HG03571 (cell line): ENCODE results near the gene SLC10A4.
"Not testable (repeated sequence)": the region's sequence is repeated elsewhere in the genome, so short reads cannot be mapped to it uniquely, and the experiment has no call there.

Experiments used
- ATAC-seq: cut with Tn5 transposase; IDR thresholded peaks from one replicate; pipeline ENCODE4 v1.9.1; 2021; ENCODE audit not compliant: unreplicated experiment

SLC10A4 gene

DNA sequence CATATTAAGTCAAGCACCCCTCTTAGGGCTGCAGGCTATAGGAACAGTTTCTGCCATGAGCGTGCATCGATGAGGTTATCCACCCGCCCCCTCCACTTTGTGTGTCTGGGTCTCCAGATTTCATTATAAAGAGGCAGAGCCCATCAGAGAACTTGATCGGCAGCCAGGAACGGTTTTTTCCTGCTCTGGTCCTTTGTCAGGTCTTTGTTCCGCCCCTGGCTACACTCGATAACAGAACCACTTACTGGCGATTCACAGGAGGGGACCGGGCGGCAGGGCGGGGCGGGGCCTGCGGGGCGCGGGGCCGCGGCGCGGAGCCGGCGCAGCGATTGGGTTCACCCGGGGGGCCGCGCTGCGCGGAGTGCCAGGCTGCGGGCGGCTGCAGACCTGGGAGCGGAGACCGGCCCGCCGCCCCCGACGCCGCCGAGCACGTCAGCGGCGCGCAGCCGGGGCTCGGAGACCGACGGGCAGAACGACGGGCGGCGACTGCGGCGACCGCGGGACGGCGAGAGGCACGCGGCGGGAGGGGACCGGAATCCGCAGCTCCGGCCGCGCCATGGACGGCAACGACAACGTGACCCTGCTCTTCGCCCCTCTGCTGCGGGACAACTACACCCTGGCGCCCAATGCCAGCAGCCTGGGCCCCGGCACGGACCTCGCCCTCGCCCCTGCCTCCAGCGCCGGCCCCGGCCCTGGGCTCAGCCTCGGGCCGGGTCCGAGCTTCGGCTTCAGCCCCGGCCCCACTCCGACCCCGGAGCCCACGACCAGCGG lies at the start of gene SLC10A4:
Gene SLC10A4, plus strand, starts transcription at position 338 of the 771 bp plus-strand sequence. Its CDS starts 219 bp downstream, at position 557.
- no peak for ATAC-seq

DNA sequence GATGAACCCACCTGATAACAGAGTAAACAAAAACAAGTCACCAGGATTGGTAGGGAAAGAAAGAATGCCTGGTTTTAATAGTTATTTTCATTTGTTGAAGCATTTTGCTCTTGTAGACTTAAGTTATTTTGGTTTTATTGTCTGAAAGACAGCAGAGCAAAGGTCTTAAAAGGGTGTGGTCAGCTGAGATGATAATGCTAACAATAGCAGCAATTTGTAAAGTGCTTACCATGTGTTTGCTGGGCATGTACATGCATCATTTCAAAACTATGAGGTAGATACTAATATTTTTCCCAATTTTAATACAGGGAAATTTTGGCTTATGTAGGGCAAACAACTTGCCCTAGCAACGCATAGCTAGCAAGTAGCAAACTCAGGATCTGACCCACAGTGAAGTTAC lies 46.8 kb upstream of the SLC10A4 start:
- no peak for ATAC-seq

DNA sequence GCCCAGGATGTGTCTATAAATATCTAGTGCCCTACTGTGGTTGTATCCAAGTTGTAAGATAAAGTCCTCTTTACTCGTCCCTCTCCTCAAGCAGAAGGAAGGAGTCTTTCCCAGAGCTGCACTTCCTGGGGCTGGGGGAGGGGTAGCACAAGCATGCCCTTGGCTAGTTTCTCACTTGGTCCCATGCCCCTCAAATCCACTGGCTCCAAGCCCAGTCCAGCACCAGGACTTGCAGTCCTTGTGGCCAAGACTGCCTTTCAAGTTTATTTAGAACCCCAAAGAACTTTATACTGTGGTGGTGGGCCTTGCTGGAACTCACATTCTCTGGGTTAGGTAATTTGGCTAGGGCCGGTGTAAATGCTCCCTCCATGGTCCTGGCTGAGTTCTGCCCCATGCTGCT lies 43.2 kb upstream of the SLC10A4 start:
- ATAC-seq, result no peak

- ATAC-seq, result not testable (repeated sequence)
These were observed 42.2 kb upstream of the SLC10A4 start for GRCh38 chr4:48440914-48441313.

DNA sequence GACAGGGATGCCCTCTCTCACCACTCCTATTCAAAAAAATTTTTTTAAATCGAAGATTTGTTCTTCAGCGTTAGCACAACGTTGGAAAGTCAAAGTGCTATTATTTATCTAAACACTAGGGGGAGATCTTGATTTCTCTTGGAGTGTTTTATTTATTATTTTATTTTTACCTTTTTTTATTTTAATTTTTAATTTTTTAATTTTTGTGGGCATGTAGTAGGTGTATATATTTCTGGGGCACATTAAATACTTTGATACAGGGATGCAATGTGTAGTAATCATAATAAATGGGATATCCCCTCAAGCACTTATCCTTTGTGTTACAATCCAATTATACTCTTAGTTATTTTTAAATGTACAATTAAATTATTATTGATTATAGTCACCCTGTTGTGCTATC lies 37.4 kb upstream of the SLC10A4 start:
- no peak for ATAC-seq

DNA sequence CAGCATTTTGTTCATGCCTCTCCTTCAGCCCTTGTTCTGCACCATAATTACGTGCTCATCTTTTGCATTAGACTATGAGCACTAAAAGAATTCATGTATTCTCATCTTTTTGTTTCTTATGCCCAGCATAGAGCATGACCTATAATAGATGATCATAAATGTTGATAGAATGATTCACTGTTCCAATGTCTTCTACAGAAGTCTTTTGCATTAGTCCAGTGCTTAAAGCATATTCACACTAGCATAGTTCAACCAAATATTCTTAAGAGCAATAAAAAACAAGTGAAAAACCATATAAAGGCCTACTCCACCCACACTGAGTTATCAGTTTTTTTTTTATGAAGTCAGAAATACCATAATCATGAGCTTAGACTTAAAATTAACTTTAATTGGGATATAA lies 36.5 kb upstream of the SLC10A4 start:
- ATAC-seq, result no peak

DNA sequence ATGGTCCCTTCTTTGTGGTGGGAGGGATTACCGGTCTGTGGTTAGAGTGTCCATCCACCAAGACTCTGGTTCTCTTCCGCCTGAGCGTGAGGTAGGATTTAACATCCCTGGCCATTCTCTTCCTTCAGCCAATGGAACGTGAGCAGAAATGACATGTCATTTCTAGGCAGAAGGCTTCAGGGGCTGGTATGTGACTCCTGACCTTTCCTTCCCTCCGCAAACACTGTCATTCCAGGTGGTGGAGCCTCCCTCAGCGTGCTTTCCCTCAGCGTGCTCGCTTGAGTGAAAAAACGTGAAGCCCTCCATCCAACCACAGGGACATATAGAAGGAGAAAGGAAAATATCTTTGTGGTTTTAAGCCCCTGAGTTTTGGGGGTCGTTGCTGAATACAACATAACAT lies 34.0 kb upstream of the SLC10A4 start:
- no peak for ATAC-seq

GRCh38 chr4:48450740-48451139 lies 32.4 kb upstream of the SLC10A4 start:
- no peak for ATAC-seq

DNA sequence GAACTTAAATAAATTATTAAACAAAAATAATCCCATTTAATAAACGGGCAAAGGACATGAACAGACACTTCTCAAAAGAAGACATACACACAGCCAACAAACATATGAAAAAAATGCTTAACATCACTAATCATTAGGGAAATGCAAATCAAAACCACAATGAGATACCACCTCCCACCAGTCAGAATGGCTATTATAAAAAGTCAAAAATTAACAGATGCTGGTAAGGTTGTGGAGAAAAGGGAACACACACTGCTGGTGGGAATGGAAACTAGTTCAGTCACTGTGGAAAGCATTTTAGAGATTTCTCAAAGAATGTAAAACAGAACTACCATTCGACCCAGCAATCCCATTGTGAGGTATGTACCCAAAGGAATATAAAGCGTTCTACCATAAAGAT lies 31.5 kb upstream of the SLC10A4 start:
- ATAC-seq, result not testable (repeated sequence)

DNA sequence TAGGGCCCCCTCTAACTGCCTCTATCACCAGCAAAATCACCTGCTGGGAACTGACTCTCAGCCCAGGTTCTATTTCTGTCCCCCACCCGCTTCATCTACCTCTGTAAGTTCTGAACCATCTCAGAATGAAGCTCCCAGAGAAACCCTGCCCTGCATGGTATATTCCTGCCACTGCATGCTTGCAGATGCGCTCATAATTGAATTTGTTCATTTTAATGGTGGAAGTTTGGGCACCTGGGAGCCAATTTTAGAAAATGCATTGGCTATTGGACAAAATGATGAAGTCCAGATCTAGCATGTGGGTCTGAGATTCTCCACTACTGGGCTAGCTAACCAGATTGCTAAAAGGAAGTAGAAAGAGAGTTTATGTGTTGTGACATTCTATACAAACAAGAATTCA lies 28.6 kb upstream of the SLC10A4 start:
- ATAC-seq, result no peak

DNA sequence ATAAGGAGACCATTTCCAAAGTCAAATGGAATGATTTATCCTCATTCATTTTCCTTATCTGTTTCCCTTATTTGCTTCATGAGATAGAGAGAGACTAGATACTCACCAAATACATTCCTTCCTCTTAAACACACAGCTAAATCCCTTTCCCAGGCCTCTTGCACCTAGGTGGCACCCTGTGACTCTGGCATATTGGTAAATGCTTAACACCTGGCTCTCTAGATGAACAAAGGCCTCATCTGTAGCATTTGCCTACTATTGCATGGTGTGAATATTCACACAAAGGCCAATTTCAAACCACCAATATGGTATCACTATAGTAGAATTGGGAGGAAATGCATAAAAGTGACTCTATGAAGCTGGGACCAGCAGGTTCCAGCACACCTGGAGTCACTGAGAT lies 22.1 kb upstream of the SLC10A4 start:
- no peak for ATAC-seq

- no peak for ATAC-seq
These were observed 20.8 kb upstream of the SLC10A4 start for GRCh38 chr4:48462363-48462762.

GRCh38 chr4:48467442-48467841 lies 15.7 kb upstream of the SLC10A4 start:
- no peak for ATAC-seq

DNA sequence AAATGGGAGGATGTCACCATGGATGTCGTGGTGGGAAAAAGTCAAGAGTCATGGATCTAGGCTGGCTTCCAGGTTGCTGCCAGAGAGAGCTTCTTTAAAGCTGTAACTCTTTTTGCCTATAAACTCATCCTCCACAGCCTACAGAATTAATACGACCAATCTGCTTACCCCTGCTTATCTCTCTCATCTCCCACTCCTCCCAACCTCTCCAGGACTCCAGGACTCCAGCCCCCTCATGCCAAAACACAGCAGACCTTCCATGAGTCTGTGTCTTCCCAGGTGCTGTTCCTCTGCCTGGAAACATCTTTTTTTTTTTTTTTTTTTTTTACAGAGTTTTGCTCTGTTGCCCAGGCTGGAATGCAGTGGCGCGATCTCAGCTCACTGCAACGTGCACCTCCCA lies 15.3 kb upstream of the SLC10A4 start:
- ATAC-seq, result no peak

DNA sequence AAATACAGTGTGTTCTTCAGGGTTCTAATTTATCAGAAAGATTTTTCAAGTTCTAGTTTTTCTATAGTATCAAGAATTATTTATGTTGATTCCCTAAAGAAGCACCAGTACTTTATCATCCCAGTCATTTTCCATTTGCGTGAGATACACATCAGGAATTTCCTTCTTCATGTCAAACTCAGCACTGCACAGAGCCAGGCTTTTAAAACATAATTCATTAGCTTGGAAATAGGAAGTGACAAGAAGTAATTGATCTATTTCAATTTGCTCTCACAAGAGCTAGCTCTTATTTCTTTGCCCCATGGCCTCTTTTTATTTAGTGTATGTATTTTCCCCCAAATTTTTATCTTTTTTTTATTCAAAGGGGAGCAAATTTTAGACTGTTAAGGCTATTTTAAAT lies 13.0 kb upstream of the SLC10A4 start:
- no peak for ATAC-seq

GRCh38 chr4:48470570-48470969 lies 12.6 kb upstream of the SLC10A4 start:
- no peak for ATAC-seq

DNA sequence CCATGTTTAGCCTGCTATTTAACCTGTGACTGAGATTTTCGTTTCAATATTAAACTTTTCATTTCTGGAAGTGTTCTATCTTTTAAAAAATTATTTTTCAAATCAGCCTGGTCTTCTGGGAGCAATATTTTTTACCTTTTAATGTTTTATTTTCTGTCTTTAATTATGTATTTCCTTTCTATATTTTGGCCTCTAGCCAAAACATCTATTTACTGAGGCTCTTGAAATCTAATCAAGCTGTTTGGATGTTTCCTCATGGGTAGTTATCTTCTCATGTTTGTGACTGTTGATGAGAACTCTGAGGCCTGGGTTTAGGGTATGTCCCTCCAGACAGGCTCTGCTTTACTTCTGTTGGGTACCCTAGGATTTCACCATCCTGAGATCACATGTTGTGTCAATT lies 10.3 kb upstream of the SLC10A4 start:
- no peak for ATAC-seq

DNA sequence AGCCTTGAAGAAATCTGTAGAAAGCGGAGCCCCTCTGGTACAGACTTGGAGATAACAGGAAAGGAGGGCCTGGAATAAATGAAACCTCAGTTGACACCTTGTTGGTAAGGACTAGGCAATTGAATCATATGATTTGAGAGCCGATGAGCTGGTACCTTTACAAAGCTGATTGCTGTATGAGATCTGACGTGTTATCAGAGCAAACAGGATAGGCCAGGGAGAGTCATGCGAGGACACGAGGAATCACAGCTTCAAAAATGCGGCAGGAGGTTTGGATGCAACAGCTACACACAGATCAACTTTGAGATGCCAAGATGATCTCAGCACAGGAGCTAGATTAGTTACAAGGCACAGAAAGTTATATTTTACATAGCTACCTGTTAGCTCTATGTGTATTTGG lies 7.4 kb upstream of the SLC10A4 start:
- ATAC-seq, result no peak

- ATAC-seq, result no peak
These were observed 4.9 kb upstream of the SLC10A4 start for GRCh38 chr4:48478273-48478672.

DNA sequence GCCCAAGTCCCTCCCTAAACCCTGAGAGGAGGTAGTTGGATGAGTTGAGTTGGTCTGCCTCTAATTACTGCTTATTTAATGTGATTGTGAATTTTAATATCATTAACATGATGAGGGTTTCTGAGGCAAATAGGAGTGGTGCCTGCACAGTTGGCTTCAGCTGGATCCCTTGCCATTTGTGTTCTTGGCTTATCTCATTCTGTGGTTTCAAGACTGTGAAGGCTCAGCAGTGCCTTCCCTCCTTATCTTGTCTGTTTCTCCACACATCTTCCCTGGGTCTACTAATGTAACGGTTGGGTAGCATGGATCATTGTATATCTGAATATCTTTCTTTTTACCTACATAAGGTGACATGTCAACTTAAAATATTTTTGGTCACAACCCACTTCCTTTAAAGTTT lies 1.6 kb upstream of the SLC10A4 start:
- ATAC-seq, result no peak

GRCh38 chr4:48483777-48484493 lies 792 bp downstream of the SLC10A4 start:
- ATAC-seq, result no peak

DNA sequence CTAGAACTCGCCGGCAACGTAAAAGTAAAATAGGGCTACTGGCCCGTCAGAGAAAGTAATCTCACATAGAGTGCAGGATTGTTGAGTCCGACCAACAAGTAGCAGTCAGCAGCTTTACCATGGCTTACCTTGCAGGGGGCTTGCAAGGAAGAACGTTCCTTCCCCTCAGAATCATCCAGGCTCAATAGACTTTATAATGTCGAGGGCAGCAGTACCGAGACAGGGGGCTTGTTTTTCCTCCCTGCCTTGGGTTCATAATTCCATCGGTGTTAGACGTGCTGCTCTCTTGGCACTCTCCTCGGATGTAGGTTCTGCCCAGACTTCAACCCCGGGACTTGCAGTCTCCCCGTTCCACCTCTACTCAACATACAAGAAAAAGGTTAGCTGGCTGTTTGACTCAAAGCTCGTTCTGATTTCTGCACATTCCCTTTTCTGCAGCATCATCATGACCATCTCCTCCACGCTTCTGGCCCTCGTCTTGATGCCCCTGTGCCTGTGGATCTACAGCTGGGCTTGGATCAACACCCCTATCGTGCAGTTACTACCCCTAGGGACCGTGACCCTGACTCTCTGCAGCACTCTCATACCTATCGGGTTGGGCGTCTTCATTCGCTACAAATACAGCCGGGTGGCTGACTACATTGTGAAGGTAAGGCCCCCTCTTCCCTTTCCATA lies 1.5 kb downstream of the SLC10A4 start:
- ATAC-seq, result no peak
